IMR-90 (cell line): ENCODE results near the gene DCANP1. TPM values are rescaled to one million over a fixed set of nuclear protein-coding genes. Genes with fewer than 3 reads are reported as not detected.

Experiments used
- ATAC-seq: fragments of 200-7000 bp; cut with Tn5 transposase; 2 replicates; pipeline ENCODE4 v1.9.1; 2020; ENCODE audit warnings: low read depth, mild to moderate bottlenecking, moderate library complexity
- BruUV-seq: library from RNA; stranded (reverse); fragments of 400-500 nt; replicated peaks from 2 replicates; lab custom pipeline; 2021; lab: Mats Ljungman, UMichigan
- CTCF ChIA-PET: fragments of 300-600 bp; formaldehyde crosslinking; extraction: SDS; loops from one replicate; lab custom pipeline; 2021; ENCODE audit warnings: antibody characterized with exemption; lab: Yijun Ruan, JAX
- POLR2A ChIA-PET: fragments of 300-600 bp; sonication (Branson Sonifier 250); formaldehyde crosslinking; loops from one replicate; lab custom pipeline; 2022; ENCODE audit warnings: antibody characterized with exemption; ENCODE audit not compliant: unreplicated experiment; lab: Charles Lee
- DNase-seq: peaks from one replicate; pipeline ENCODE4 v3.0.0; 2013
- H2AFZ ChIP-seq: replicated peaks from 2 replicates; pipeline ENCODE3; 2013; ENCODE audit warnings: low read length, mild to moderate bottlenecking; ENCODE audit not compliant: poor library complexity
- H2AK5ac ChIP-seq: 2 replicates; pipeline ENCODE4 v1.6.1; 2013; ENCODE audit warnings: low read depth, low read length, inconsistent platforms
- H2AK9ac ChIP-seq: replicated peaks from 2 replicates; pipeline ENCODE3; 2013; ENCODE audit warnings: mild to moderate bottlenecking, low read depth, low read length, moderate library complexity; ENCODE audit not compliant: poor library complexity
- H2BK120ac ChIP-seq: 2 replicates; pipeline ENCODE4 v1.6.1; 2013; ENCODE audit warnings: low read depth, low read length, inconsistent platforms
- H2BK15ac ChIP-seq: 3 replicates; pipeline ENCODE4 v1.6.1; 2013; ENCODE audit warnings: low read depth, low read length, inconsistent platforms
- H2BK20ac ChIP-seq: 2 replicates; pipeline ENCODE4 v1.6.1; 2013; ENCODE audit warnings: low read depth, mild to moderate bottlenecking, inconsistent platforms, low read length, moderate library complexity
- H2BK5ac ChIP-seq: 2 replicates; pipeline ENCODE4 v1.6.1; 2013; ENCODE audit warnings: mild to moderate bottlenecking, low read depth, low read length, inconsistent platforms; ENCODE audit not compliant: poor library complexity, severe bottlenecking
- H3K14ac ChIP-seq: replicated peaks from 2 replicates; pipeline ENCODE4 v1.6.1; 2013; ENCODE audit warnings: low read depth, low read length, inconsistent platforms
- H3K18ac ChIP-seq: 2 replicates; pipeline ENCODE4 v1.6.1; 2013; ENCODE audit warnings: low read depth, low read length, control low read depth
- H3K23ac ChIP-seq: 2 replicates; pipeline ENCODE4 v1.6.1; 2013; ENCODE audit warnings: low read depth, low read length, inconsistent platforms
- H3K27ac ChIP-seq: 2 replicates; pipeline ENCODE4 v1.5.1; 2013; ENCODE audit warnings: mild to moderate bottlenecking, control low read depth, low read length; ENCODE audit not compliant: insufficient read depth
- H3K27me3 ChIP-seq: 2 replicates; pipeline ENCODE4 v1.6.1; 2013; ENCODE audit warnings: low read length; ENCODE audit not compliant: control insufficient read depth, insufficient read depth
- H3K36me3 ChIP-seq: 2 replicates; pipeline ENCODE4 v1.6.1; 2013; ENCODE audit warnings: low read length, mixed read lengths; ENCODE audit not compliant: control insufficient read depth, insufficient read depth
- H3K4ac ChIP-seq: 2 replicates; pipeline ENCODE4 v1.6.1; 2013; ENCODE audit warnings: low read depth, low read length, inconsistent platforms
- H3K4me1 ChIP-seq: 2 replicates; pipeline ENCODE4 v1.6.1; 2013; ENCODE audit warnings: low read length, mixed read lengths; ENCODE audit not compliant: control insufficient read depth, insufficient read depth
- H3K4me2 ChIP-seq: 2 replicates; pipeline ENCODE4 v1.6.1; 2013; ENCODE audit warnings: low read depth, mild to moderate bottlenecking, control low read depth, low read length, moderate library complexity
- H3K4me3 ChIP-seq: 2 replicates; pipeline ENCODE4 v1.5.1; 2013; ENCODE audit warnings: low read depth, mild to moderate bottlenecking, control low read depth, low read length, moderate library complexity; ENCODE audit not compliant: insufficient read depth
- H3K56ac ChIP-seq: 2 replicates; pipeline ENCODE4 v1.6.1; 2013; ENCODE audit warnings: low read length, inconsistent platforms; ENCODE audit not compliant: insufficient read depth; ENCODE audit errors: extremely low read depth
- H3K79me1 ChIP-seq, 2 experiments: 2 replicates each; pipeline ENCODE4 v1.6.1; 2013; ENCODE audit warnings: low read length in 2 of 2, inconsistent platforms in 1 of 2, low read depth in 1 of 2
- H3K9ac ChIP-seq: 2 replicates; pipeline ENCODE4 v1.6.1; 2013; ENCODE audit warnings: low read depth, low read length, control low read depth
- H3K9me1 ChIP-seq: 2 replicates; pipeline ENCODE4 v1.6.1; 2013; ENCODE audit warnings: low read length, inconsistent platforms; ENCODE audit not compliant: insufficient read depth
- H3K9me3 ChIP-seq: 2 replicates; pipeline ENCODE4 v1.6.1; 2013; ENCODE audit warnings: low read length; ENCODE audit not compliant: control insufficient read depth, insufficient read depth
- H4K20me1 ChIP-seq: 2 replicates; pipeline ENCODE4 v1.6.1; 2013; ENCODE audit warnings: low read length, inconsistent platforms; ENCODE audit not compliant: insufficient read depth
- H4K5ac ChIP-seq: 2 replicates; pipeline ENCODE4 v1.6.1; 2013; ENCODE audit warnings: mild to moderate bottlenecking, low read depth, low read length, control low read depth
- H4K8ac ChIP-seq, 2 experiments: 2 replicates each; pipeline ENCODE4 v1.6.1; 2013; ENCODE audit warnings: low read depth in 2 of 2, low read length in 2 of 2, control low read depth in 1 of 2, inconsistent platforms in 1 of 2
- H4K91ac ChIP-seq: 2 replicates; pipeline ENCODE4 v1.6.1; 2013; ENCODE audit warnings: low read depth, low read length, inconsistent platforms; ENCODE audit not compliant: insufficient read depth
- CEBPB ChIP-seq: IDR thresholded peaks from 2 replicates; pipeline ENCODE4 v1.6.1; 2012; ENCODE audit warnings: low read depth, low read length, improper control_type of control experiment
- CHD1 ChIP-seq: IDR thresholded peaks from 2 replicates; pipeline ENCODE4 v1.6.1; 2012; ENCODE audit warnings: low read depth, low read length, improper control_type of control experiment
- MAFK ChIP-seq: IDR thresholded peaks from 2 replicates; pipeline ENCODE4 v1.6.1; 2012; ENCODE audit warnings: low read depth, low read length, improper control_type of control experiment
- MXI1 ChIP-seq: IDR thresholded peaks from 2 replicates; pipeline ENCODE4 v1.6.1; 2012; ENCODE audit warnings: low read depth, mild to moderate bottlenecking, low read length, moderate library complexity, borderline replicate concordance
- NFE2L2 ChIP-seq: fragments of 150-350 bp; IDR thresholded peaks from 2 replicates; pipeline ENCODE4 v1.6.1; 2016; ENCODE audit warnings: low read depth, mild to moderate bottlenecking, low read length
- RFX5 ChIP-seq: IDR thresholded peaks from 2 replicates; pipeline ENCODE4 v1.8.0; 2012; ENCODE audit warnings: low read depth, mild to moderate bottlenecking, low read length, moderate library complexity
- WGBS, 2 experiments: methylation state at CpG; one replicate each; pipeline versions ENCODE4 v1.1.5 to v1.1.7; 2013; ENCODE audit warnings: missing lambda C conversion rate in 2 of 2; ENCODE audit not compliant: insufficient read length in 1 of 2; ENCODE audit errors: extremely low coverage in 2 of 2; 5-methylcytosine and 5-hydroxymethylcytosine counted together
- dilution Hi-C: fragments of 300-500 bp; cut with HindIII; formaldehyde crosslinking; loops from one replicate; pipeline ENCODE4 v1.14.3; 2018; ENCODE audit warnings: low sequenced_read_pairs; ENCODE audit not compliant: unreplicated experiment
- in situ Hi-C: fragments of 300-500 bp; cut with MboI; formaldehyde crosslinking; loops from 3 replicates; pipeline ENCODE4 v1.14.3; 2019; ENCODE audit warnings: low sequenced_read_pairs, inconsistent platforms, mixed read lengths
- intact Hi-C: fragments of 100-400 bp; cut with micrococcal nuclease; formaldehyde crosslinking; loops from 2 replicates; pipeline ENCODE4 v1.10.0; 2022
- polyA plus RNA-seq, 3 experiments: library from polyadenylated mRNA; depleted of rRNA; stranded (reverse); fragments of >200 nt; gene quantifications; 2 replicates each; pipeline ENCODE4 v1.2.3, GENCODE V29; 2012; ENCODE audit warnings: low replicate concordance in 1 of 3
- total RNA-seq: library from RNA; depleted of rRNA; stranded (reverse); fragments of >200 nt; gene quantifications from 2 replicates; pipeline ENCODE4 v1.2.3, GENCODE V29; 2012
- TF ChIP-seq, protein P1 (sequence below): conservative IDR thresholded peaks from 2 replicates; pipeline ENCODE4 v1.5.1; 2012; ENCODE audit warnings: mild to moderate bottlenecking, low read depth, low read length, improper control_type of control experiment
- TF ChIP-seq, protein P2 (sequence below): fragments of 150-350 bp; IDR thresholded peaks from 2 replicates; pipeline ENCODE4 v1.6.1; 2016; ENCODE audit warnings: low read depth, mild to moderate bottlenecking, low read length, moderate library complexity, borderline replicate concordance

DCANP1 gene
- total and polyA plus RNA-seq, 2 of the 4 experiments (the other 2 are of a cell fraction): not detected

DNA sequence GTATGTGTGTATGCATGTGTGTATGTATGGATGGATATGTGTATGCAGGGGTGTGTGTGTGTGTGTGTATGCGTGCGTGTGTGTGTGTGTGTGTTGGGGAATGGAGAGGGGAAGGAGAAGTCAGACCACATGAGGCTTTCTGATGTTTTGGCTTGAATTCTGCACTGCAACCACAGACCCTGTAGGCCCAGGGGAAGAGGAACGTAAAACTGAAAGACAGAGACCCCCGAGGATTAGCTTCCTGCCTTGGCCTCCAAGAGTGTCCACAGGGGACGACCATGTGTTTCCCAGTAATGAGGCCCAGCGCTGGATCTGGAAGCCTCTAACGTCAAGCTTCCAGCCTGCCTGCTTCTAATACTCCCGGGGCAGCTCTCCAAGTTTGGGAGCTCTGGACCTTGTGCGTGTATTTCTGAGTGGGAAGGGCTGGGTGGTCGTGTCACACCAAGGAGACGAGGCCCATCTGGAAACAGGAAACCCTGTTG, 5.8 kb downstream of the DCANP1 start:
- H3K4me3 ChIP-seq: no peak overlapping the region
- peak overlapping the region; percentile 44 for H2AFZ ChIP-seq
- no peak overlapping the region for H3K23ac ChIP-seq
- H2AK9ac ChIP-seq: no peak overlapping the region
- H4K20me1 ChIP-seq: no peaks in the 10 kb centered on the region
- peaks cover 11% of the 10 kb centered on the region for H3K4me1 ChIP-seq
- no peak overlapping the region for H2AK5ac ChIP-seq
- H4K91ac ChIP-seq: no peak overlapping the region
- ChIA-PET CTCF (interaction anchor here (1.3 to 1.4 kb wide), 3 partner anchors 15 to 124 kb away, joined by 3 read pairs; no protein-coding TSS in a partner anchor), POLR2A (no interaction called here)
- BruUV-seq: no TSS peak
- TF ChIP-seq MXI1 (no peak), NFE2L2 (no peak), MAFK (no peak), RFX5 (no peak), CHD1 (no peak), CEBPB (no peak)
- TF ChIP-seq, protein P1, sequence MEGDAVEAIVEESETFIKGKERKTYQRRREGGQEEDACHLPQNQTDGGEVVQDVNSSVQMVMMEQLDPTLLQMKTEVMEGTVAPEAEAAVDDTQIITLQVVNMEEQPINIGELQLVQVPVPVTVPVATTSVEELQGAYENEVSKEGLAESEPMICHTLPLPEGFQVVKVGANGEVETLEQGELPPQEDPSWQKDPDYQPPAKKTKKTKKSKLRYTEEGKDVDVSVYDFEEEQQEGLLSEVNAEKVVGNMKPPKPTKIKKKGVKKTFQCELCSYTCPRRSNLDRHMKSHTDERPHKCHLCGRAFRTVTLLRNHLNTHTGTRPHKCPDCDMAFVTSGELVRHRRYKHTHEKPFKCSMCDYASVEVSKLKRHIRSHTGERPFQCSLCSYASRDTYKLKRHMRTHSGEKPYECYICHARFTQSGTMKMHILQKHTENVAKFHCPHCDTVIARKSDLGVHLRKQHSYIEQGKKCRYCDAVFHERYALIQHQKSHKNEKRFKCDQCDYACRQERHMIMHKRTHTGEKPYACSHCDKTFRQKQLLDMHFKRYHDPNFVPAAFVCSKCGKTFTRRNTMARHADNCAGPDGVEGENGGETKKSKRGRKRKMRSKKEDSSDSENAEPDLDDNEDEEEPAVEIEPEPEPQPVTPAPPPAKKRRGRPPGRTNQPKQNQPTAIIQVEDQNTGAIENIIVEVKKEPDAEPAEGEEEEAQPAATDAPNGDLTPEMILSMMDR: no peak
- TF ChIP-seq, protein P2, sequence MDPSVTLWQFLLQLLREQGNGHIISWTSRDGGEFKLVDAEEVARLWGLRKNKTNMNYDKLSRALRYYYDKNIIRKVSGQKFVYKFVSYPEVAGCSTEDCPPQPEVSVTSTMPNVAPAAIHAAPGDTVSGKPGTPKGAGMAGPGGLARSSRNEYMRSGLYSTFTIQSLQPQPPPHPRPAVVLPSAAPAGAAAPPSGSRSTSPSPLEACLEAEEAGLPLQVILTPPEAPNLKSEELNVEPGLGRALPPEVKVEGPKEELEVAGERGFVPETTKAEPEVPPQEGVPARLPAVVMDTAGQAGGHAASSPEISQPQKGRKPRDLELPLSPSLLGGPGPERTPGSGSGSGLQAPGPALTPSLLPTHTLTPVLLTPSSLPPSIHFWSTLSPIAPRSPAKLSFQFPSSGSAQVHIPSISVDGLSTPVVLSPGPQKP: no peak
- no peak overlapping the region for H3K56ac ChIP-seq
- DNase-seq: no peak
- H2BK15ac ChIP-seq: no peak overlapping the region
- no peaks in the 10 kb centered on the region for H3K36me3 ChIP-seq
- H3K9me1 ChIP-seq: peaks cover 9% of the 10 kb centered on the region
- no peak for ATAC-seq
- intact Hi-C loops (no loop called here), dilution Hi-C loops (no loop called here), in situ Hi-C loops (no loop called here)
- H2BK120ac ChIP-seq: no peak overlapping the region
- no peak overlapping the region for H2BK5ac ChIP-seq
- no peaks in the 10 kb centered on the region for H3K79me1 ChIP-seq
- H2BK20ac ChIP-seq: no peak overlapping the region
- H3K9me3 ChIP-seq: no peaks in the 10 kb centered on the region
- H3K14ac ChIP-seq: no peak overlapping the region
- no peak overlapping the region for H4K5ac ChIP-seq
- H3K4me2 ChIP-seq: no peak overlapping the region
- H3K27ac ChIP-seq: no peak overlapping the region
- no peak overlapping the region for H4K8ac ChIP-seq
- 39% methylated on average over 8 of the region's 11 CpGs; no CpG with 5 or more reads in 1 of the 2 experiments for WGBS, 2 experiments
- H3K4ac ChIP-seq: no peak overlapping the region
- H3K27me3 ChIP-seq: no peaks in the 10 kb centered on the region; the same call in 1 of the 2 replicates
- no peak overlapping the region for H3K18ac ChIP-seq
- no peak overlapping the region for H3K9ac ChIP-seq
